HG03520 (cell line): ENCODE measurements around the gene FLCN.

ENCODE experiments used
- ATAC-seq: cut with Tn5 transposase; IDR thresholded peaks from one replicate; pipeline ENCODE4 v1.9.1; 2021; ENCODE audit warnings: mild to moderate bottlenecking, moderate library complexity; ENCODE audit not compliant: unreplicated experiment

Gene FLCN

GRCh38 chr17:17236295-17237025, 508 bp downstream of the FLCN start:
- ATAC-seq: peak; percentile 15

GRCh38 chr17:17235212-17236174, 1.5 kb downstream of the FLCN start:
- ATAC-seq: no peak

GRCh38 chr17:17232303-17232621, 4.7 kb downstream of the FLCN start:
- ATAC-seq: no peak

- no peak for ATAC-seq
Observed at GRCh38 chr17:17231621-17232302, 5.2 kb downstream of the FLCN start.

- ATAC-seq: no peak
Observed at GRCh38 chr17:17229416-17230384, 7.3 kb downstream of the FLCN start.

GRCh38 chr17:17228521-17229279, 8.3 kb downstream of the FLCN start:
- ATAC-seq: no peak

GRCh38 chr17:17227608-17228520, 9.1 kb downstream of the FLCN start:
- no peak for ATAC-seq

GRCh38 chr17:17226451-17227265, 10.3 kb downstream of the FLCN start:
- ATAC-seq: no peak

- no peak for ATAC-seq
Observed at GRCh38 chr17:17225901-17226300, 11.1 kb downstream of the FLCN start.

- no peak for ATAC-seq
Observed at GRCh38 chr17:17224137-17224536, 12.8 kb downstream of the FLCN start.

GRCh38 chr17:17223736-17224135, 13.2 kb downstream of the FLCN start:
- no peak for ATAC-seq

GRCh38 chr17:17221329-17221728, 15.6 kb downstream of the FLCN start:
- ATAC-seq: no peak

- ATAC-seq: no peak
Observed at GRCh38 chr17:17220529-17220928, 16.4 kb downstream of the FLCN start.

- no peak for ATAC-seq
Observed at GRCh38 chr17:17217995-17218394, 19.0 kb downstream of the FLCN start.

- ATAC-seq: no peak
Observed at GRCh38 chr17:17216776-17217175, 20.2 kb downstream of the FLCN start.

GRCh38 chr17:17216236-17216635, 20.7 kb downstream of the FLCN start:
- ATAC-seq: no peak

GRCh38 chr17:17215575-17215974, 21.4 kb downstream of the FLCN start:
- no peak for ATAC-seq
